HG03457 (cell line): ENCODE results near the gene FAM118A.
"Not testable (repeated sequence)": the region's sequence is repeated elsewhere in the genome, so short reads cannot be mapped to it uniquely, and the experiment has no call there.

ENCODE experiments used
- ATAC-seq: cut with Tn5 transposase; IDR thresholded peaks from one replicate; pipeline ENCODE4 v1.9.1; 2021; ENCODE audit warnings: moderate number of reproducible peaks; ENCODE audit not compliant: unreplicated experiment

Gene FAM118A

DNA sequence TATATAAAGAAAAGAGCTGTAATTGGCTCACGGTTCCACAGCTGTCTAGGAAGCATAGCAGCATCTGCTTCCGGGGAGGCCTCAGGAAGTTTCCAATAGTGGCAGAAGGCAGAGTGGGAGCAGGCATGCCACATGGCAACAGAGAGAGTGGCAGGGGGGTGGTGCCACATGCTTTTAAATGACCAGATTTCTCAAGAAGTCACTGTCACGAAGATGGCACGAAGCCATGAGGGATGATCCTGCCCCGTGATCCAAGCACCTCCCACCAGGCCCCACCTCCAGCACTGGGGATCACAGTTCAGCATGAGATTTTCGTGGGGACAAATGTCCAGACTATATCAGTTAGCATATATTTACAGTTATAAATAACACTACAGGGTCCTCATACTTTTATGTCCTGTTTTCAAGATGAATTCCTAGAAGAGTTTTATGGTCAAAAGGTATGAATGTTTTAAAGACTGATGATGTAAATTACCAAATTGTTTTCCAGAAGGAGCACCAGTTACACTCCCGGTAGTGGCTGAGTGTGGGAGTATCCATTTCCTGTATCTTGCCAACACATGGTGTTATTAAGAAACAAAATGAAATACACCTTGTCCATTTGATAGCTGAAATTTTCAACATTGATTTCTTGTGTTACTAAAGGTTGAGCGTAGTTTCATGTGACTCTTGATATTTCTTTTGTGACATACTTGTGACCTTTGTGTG lies 19.2 kb downstream of the FAM118A start:
- ATAC-seq = no peak

DNA sequence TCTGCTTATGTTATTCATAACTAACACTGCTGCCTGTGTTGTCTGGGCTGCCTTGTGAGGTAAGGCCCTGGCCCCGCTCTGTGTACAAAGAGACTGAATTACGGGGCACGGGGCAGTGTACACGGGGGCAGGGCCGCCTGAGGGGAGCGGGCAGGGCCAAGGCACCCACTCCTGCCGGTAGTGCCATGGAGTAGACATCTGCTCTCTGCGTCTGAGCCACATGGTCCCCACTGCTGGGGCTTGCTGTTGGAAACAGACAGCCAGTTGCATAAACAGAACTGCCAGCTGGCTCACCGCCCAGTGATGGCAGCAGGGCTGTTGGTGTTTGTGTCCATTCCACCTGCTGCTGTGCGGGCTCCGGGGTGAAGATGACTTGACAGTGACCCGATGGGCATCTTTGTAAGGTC lies 19.8 kb downstream of the FAM118A start:
- ATAC-seq = no peak

DNA sequence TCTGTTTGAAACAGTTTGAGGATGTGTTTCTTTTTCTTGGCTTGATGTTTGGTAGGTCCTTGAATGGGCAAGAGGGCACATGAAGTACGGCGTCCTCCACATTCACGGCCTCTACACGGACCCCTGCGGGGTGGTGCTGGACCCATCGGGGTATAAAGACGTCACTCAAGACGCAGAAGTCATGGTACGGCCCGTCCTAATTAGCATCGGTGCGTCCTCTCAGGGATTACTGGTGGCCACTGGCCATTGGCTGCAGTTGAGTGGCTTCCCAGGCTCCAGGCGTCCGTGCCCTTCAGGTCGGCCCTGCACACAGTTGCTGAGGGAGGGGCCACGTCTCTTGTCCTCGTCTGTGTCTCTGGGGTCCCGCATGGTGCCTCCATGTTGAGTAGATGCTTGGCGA lies 20.8 kb downstream of the FAM118A start:
- ATAC-seq = no peak

DNA sequence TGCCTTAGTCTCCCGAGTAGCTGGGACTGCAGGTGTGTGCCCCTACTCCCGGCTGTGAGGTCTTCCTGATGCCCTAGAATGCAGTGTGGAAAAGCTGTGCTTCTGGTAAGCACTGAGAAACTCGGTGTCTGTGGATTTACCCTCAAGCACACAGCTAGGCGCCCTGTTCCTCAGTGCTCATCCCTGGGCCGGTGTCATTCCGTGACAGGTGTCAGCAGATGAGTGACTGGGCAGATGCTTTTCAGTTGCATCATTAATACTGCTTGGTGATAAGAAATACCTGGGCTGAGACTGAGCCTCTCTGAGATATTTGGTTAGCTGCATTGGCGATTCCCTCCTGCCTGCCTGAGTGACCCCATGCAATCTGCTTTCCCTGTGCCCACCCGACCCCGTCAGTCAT lies 21.8 kb downstream of the FAM118A start:
- ATAC-seq = no peak

DNA sequence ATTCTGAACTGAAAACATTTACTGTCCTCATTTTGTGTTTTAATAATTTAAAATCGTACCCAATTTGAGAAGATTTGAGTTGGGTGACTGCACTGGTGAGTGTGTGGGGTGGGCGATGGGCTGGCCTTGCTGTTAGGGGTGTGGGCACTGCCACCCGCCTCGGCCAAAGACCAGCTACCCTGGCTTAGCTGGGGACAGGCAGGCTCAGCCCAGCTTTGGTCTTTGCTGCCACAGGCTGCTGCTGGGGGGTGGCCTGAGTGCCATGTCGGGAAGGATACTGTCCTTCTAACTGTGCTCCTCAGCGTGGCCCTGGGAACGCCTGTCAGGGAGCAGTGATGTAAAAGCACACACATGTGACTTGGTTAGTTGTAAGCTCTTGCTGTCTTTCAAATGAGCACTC lies 22.3 kb downstream of the FAM118A start:
- no peak for ATAC-seq

DNA sequence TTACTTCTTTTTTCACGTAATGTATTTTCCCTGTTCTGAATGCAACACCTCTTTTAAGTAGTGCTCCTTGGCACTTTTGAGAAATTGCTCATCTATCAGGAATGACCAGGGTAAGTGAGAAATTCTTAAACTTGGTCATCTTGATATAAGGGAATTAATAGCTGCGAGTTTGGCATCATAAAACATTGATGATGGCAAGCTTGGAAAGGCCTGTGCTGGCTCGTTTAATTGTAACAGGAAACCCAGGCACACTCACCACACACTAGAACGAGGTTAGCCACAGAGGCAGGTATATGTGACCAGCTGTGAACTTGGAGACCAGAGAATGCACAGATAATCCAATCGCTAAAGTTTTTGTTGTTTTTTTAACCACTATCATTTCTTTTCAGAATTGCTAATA lies 24.3 kb downstream of the FAM118A start:
- no peak for ATAC-seq

DNA sequence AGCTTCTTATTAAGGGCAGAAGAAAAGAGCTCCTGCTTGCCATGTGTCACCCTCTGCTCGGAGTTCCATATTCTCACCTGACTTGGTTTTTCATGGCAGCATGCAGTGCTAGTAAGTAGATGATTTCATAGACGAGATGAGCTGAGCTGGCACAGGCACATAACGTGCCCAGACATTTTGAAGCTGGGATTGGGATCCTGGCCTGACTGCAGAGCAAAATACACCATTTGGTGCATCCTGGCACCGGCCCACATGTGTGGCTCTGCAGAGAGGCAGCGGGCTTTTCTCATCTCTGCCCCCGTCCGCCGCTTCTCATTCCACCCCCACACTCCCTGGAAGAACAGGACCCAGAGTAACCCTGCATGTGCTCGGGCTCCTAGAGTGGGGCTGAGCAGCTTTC lies 24.8 kb downstream of the FAM118A start:
- no peak for ATAC-seq

DNA sequence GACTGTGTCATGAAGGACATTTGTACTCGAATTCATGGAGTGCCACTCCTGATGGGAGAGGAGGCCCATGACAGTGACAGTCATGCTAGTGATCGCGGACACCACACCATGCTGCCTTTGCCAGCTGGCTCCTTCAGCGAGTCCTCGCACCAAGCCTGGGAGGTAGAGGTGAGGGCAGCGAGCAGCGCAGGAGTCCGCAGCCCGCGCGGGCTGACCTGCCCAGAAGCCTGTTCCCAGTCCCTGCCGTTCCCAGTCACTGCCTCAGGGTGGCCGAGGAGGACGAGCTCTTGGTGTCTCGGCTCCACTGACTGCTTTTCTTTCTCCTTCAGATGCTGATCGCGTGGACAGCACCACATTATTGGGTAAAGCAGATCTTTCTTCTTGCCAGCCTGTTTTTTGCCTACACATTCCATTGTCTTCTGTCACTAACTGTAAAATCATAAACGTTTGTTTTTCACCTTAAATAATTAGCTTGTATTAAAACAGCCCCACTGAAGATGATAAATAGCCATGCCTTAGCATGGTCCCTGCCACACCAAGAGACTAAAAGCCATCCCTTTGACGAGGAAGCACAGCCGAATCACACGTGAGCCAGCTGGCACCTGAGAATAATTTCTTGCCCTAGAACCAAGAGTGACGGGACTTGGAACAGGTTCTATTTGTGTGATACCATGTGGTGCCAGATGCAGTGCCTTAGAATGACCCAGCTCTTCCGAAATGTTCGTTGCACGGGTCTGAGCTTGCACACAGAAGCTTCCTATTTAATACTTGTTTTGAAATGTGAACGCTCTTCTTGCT lies 25.5 kb downstream of the FAM118A start:
- no peak for ATAC-seq

DNA sequence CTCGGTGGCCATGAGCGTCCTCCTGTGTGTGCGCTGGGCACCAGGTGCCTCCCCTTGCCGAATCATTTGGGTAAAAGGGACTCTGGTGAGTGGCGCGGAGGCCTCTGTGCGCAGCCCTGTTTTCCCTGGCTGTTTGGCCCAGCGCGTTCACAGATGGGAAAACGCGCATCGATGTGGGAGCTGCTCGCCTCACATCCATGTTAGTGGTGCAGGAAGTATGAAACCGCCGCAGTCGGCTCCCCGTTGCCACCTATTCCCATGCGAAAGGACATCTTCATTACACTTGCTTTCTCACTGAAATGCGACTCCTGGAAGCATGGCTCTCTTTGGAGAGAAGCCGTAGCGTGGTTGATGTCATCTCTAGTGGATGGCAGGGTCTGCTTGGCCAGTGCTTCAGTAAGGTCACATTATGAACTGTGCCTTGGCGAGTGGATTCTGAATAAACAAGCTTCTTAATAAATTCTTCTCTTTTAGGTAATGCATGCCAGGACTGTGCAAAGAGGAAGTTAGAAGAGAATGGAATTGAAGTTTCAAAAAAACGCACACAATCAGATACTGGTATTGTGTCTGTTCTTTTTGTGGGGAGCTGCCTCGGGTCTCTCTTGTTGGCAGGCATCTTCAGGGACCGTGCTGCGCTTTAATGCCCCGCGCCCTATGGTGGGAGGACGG lies 26.3 kb downstream of the FAM118A start:
- no peak for ATAC-seq

DNA sequence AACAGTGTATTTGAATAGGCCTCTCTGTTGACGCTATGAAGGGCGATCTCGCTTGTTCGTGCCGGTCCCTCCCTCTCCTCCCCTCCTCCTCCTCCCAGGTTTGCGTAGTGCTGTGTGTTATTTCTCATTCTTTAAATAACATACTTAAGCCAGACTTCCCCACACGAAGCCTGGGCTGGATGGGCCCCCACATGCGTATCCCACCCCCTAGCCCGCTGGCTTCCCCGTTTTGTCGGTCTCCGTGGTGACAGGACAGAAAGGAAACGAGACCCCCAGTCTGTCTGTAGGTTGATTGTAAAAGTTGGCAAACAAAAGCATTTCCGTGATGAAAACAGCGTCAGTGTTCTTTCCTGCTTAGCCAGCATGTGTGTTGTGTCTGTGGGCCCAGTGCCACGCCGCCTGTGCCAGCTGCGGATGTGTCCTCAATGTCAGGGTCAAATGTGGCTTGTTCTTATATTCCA lies 27.3 kb downstream of the FAM118A start:
- ATAC-seq = no peak

DNA sequence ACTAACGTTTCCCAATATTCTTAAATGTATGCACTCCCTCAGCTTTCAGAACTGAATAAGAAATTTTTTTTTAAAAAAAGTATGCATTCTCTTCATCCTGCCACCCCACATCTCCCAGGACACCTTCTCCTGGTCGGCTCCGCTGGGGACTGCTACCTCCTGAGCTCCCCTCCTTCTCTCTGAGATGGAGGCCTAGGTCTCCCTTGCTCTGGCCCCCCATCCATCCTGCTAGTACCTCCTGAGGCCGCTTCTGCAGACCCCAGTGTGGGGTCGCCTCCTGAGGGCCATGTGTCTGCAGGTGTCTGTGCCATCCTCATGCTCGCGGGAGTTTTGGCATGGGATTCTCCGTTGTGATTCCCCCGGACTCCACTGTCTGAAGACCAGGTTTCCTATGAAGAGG lies 27.8 kb downstream of the FAM118A start:
- no peak for ATAC-seq

DNA sequence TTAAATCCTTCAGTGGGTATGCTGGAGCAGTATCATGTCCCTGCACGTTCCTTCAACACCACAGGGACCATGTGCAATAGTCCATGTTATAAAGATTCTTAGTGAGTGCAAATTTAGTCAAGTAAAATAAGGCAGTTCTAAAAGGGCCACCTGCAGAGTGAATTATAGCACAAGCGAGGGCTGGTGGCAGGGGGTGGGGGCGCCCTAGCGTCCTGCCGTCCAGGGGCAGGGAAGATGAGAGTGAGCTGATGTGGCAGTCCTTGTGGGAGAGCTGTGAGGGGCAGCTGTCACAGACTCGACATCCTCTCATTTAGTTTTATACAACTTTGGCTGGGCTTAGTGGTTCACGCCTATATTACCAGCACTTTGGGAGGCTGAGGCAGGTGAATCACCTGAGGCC lies 29.1 kb downstream of the FAM118A start:
- ATAC-seq = no peak

DNA sequence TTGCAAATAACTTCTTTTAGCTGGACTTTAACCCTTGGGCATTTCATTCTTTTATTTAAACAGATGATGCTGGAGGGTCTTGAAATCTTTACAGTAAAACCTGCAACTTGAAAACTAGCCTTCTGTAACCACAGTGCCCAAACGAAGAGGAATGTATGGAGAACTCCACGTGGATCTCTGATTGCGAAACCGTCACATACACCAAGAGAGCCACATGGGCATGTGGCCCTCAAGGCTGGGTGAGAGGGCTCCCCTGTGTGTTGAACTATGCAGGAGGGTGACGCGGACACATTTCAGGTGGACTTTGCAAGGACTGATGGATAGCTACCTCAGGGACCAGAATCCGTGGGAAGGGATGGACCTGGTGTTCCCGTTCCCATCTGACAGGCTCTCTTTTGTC lies 30.6 kb downstream of the FAM118A start:
- ATAC-seq = no peak

DNA sequence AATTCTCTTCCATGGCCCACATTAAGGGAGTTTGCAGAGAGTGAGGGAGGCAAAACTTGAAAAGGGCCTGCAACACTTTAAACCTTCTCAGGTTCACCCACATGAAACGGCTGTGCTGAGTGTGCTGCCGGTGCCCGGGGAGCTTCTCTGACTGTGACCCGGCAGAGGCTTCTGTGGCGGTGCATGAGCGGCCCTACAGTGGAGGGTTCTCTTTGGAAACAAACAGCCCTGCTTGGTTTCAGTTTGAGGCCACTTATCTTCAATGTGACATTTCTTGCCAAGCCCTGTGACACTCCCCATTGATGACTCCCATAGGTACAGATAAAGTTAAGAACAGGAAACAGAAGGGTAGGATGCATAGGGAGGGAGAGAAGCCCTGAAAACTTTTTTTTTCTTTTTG lies 31.8 kb downstream of the FAM118A start:
- ATAC-seq = no peak

DNA sequence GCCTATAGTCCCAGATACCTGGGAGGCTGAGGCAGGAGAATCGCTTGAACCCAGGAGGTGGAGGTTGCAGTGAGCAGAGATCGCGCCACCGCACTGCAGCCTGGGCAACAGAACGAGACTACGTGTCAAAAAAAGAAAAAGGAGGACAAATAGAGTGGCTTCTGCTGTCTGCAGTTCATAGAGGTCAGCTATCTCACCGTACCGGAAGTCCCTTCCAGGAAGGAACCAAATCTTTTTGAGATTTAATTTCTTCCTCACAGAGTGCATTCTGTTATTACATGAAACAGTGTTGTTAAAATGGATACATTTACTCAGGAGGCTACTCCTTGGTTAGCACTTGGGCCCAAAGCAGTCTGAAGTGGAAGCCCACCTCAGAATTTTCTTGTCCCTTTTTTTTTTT lies 33.4 kb downstream of the FAM118A start:
- no peak for ATAC-seq

DNA sequence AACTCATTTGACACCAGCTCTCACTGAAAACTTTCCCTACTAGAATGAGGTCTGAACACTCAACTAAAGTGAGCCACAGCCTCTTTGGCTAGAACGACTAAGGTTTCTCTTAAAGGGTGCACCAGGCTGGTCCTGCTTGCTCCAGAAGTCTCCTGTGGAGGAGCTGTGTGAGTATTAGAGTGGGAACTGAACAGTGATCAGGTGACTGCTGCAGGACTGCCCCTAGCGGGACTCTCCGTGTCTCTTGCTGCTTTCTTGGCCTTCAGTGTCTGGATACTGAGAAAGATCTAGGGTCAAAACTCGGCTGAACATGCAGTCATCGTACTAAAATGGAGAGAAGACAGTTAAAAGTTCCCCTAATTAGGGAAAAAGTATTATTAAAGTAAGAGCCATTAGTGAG lies 34.6 kb downstream of the FAM118A start:
- no peak for ATAC-seq

DNA sequence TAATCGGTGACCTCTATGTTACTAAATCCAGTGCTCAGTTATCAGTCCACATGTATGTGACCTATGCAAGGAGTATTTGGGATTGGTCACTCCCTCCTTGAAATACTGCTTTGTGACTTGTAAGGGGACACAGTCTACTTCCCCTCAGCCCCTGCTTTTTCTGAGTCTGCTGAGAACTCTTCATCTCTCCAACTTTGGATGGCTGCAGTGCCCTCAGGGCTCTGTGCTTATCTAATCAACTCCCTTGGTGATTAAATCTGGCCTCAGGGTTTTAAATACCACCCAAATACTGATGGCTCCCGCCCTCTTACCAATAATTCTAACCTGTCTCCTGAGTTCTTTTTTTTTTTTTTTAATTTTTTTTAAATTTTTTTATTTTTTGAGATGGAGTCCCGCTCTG lies 40.2 kb downstream of the FAM118A start:
- no peak for ATAC-seq

DNA sequence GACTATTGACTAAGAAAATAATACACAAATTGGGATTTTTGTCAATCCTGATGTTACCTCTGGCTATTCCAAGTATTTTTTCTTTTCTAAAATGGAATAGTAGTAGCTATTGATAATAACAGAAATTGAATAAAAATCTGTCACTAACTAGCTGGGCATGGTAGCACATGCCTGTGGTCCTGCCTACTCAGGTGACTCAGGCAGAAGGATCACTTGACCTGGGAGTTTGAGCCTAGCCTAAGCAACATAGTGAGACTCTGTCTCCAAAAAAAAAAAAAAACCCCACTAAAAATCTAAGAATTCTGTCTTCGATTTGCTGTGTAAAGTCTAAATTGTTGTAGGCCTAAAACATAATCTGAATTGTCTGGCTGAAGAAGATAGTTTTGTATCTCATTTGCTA lies 42.2 kb downstream of the FAM118A start:
- ATAC-seq = no peak

DNA sequence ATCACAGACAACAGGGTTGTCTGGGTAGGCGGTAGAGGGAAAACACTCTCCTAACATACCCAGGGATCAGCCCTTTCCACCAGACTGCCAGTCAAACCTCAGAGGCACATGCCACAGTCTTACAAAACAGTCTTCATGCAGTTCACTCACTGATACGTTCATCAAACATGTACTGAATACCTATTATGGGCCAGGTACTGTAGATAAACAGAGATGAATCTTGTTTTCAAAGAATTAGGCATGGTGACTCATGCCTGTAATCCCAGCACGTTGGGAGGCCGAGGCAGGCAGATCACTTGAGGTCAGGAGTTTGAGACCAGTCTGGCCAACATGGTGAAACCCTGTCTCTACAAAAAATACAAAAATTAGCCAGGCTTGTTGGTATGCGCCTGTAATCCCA lies 43.0 kb downstream of the FAM118A start:
- ATAC-seq = not testable (repeated sequence)

DNA sequence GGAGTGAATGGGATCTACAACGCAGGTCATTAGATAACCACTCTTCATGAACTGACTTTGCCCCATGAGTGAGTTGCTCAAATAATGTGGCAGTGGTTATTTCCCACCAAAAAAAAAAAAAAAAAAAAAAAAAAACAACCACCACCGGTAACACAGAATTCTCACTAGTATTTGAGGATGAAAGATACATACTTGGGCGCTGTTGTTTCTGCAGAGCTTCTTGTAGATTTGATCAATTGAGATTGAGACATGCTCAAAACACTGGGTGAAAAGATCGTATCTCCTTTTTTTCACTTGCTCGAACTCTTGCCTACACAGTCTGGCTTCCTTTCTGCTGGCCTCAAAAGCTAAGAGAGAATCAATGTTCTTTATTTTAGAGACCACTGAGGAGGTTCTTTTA lies 44.1 kb downstream of the FAM118A start:
- no peak for ATAC-seq

DNA sequence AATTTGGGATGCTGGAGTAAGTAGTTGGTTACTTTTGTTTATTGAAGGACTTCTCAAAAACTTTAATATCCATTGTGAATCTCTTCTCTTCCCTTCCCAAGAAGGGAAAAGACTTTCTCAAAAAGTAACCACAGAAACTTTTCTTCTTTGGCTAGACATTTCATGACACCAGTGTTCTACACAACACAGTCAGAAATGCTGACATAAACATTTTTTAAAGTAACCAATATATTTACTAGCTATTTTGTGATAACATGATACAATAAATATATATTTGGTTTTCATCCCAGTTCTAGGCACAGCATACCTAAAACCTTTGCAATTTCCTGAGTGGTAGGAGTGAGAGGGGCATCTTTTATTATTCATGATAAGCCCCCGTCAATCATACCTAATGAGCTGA lies 47.8 kb downstream of the FAM118A start:
- no peak for ATAC-seq

DNA sequence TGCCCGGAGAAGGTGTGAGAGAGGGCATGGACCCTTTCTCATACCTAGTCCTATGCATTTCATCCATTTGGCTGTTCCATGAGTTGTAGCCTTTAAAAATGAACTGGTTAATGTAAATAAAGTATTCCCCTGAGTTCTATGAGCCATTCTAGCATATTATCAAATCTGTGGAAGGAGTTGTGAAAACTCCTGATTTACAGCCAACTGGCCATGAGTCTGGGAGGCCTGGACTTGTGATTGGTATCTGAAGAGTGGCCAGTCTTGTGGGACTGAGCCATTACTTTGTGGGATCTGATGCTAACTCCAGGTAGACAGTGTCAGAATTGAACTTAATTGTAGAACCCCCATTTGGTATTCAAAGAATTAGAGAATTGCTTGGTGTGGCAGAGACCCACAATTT lies 48.4 kb downstream of the FAM118A start:
- ATAC-seq = no peak
